PC-9 (cell line): ENCODE measurements around the gene MICALL2. TPM values are rescaled to one million over a fixed set of nuclear protein-coding genes. Genes with fewer than 3 reads are reported as not detected.
A peak's percentile ranks its signal among the peaks of the same experiment; 100 is the strongest.

Experiments
- BruUV-seq: library from RNA; stranded (reverse); fragments of 400-500 nt; replicated peaks from 2 replicates; lab custom pipeline; 2021; lab: Mats Ljungman, UMichigan
- CTCF ChIA-PET: fragments of 300-600 bp; sonication (Branson Sonifier 250); formaldehyde crosslinking; loops from one replicate; lab custom pipeline; 2022; ENCODE audit warnings: antibody characterized with exemption; lab: Charles Lee
- POLR2A ChIA-PET: fragments of 300-600 bp; sonication (Branson Sonifier 250); formaldehyde crosslinking; loops from one replicate; lab custom pipeline; 2022; ENCODE audit warnings: antibody characterized with exemption; ENCODE audit not compliant: unreplicated experiment; lab: Charles Lee
- DNase-seq, 2 experiments: peaks; one replicate each; pipeline versions ENCODE4 v3.0.0 to v3.0.0-alpha.2; 2015 to 2022; ENCODE audit warnings: mixed read lengths in 1 of 2
- H2AFZ ChIP-seq: fragments of 200-600 bp; sonication (generic); 2 replicates; pipeline ENCODE4 v1.8.1; 2017; ENCODE audit warnings: antibody characterized with exemption
- H3F3A ChIP-seq: fragments of 200-600 bp; sonication (generic); 2 replicates; pipeline ENCODE4 v1.8.1; 2017; ENCODE audit warnings: antibody characterized with exemption, mild to moderate bottlenecking, low read depth; ENCODE audit not compliant: insufficient read depth
- H3K27ac ChIP-seq: fragments of 200-600 bp; sonication (generic); 2 replicates; pipeline ENCODE4 v1.6.1; 2016; ENCODE audit warnings: mixed run types
- H3K27me3 ChIP-seq: fragments of 200-600 bp; sonication (generic); 2 replicates; pipeline ENCODE4 v1.6.1; 2016; ENCODE audit warnings: low read depth, mixed run types; ENCODE audit not compliant: insufficient read depth
- H3K36me3 ChIP-seq: fragments of 200-600 bp; sonication (generic); 2 replicates; pipeline ENCODE4 v1.6.1; 2016; ENCODE audit warnings: low read depth, mixed run types
- H3K4me1 ChIP-seq: fragments of 200-600 bp; sonication (generic); replicated peaks from 2 replicates; pipeline ENCODE4 v1.6.1; 2016; ENCODE audit warnings: mixed run types; ENCODE audit not compliant: insufficient read depth
- H3K4me2 ChIP-seq: fragments of 200-600 bp; sonication (generic); 2 replicates; pipeline ENCODE4 v1.6.1; 2017; ENCODE audit warnings: mixed run types
- H3K4me3 ChIP-seq: fragments of 200-600 bp; sonication (generic); 2 replicates; pipeline ENCODE4 v1.6.1; 2016; ENCODE audit warnings: mixed run types
- H3K79me2 ChIP-seq: fragments of 200-600 bp; sonication (generic); 2 replicates; pipeline ENCODE4 v1.6.1; 2017; ENCODE audit warnings: low read depth, mixed run types
- H3K9me2 ChIP-seq: fragments of 200-600 bp; sonication (generic); 2 replicates; pipeline ENCODE4 v1.8.1; 2017; ENCODE audit warnings: mild to moderate bottlenecking; ENCODE audit not compliant: insufficient read depth
- H3K9me3 ChIP-seq: fragments of 200-600 bp; sonication (generic); 2 replicates; pipeline ENCODE4 v1.8.1; 2016; ENCODE audit warnings: low read depth; ENCODE audit not compliant: insufficient read depth
- H4K20me1 ChIP-seq: fragments of 200-600 bp; sonication (generic); 2 replicates; pipeline ENCODE4 v1.8.1; 2017; ENCODE audit not compliant: insufficient read depth
- CTCF ChIP-seq: fragments of 200-600 bp; sonication (generic); conservative IDR thresholded peaks from 2 replicates; pipeline ENCODE4 v1.6.1; 2017; ENCODE audit warnings: mixed run types, antibody characterized with exemption, mild to moderate bottlenecking, moderate library complexity
- EZH2 ChIP-seq: fragments of 200-600 bp; sonication (generic); IDR thresholded peaks from 2 replicates; pipeline ENCODE4 v1.8.0; 2017; ENCODE audit warnings: antibody characterized with exemption, low read depth
- intact Hi-C: fragments of 100-400 bp; cut with micrococcal nuclease; formaldehyde crosslinking; loops from one replicate; pipeline ENCODE4 v1.10.0; 2022; ENCODE audit not compliant: unreplicated experiment
- total RNA-seq: library from RNA; stranded (reverse); gene quantifications from 2 replicates; pipeline ENCODE4 v1.2.3, GENCODE V29; 2021

The MICALL2 gene
- total RNA-seq, 1 experiment from 2014 or later, result 104 TPM

DNA sequence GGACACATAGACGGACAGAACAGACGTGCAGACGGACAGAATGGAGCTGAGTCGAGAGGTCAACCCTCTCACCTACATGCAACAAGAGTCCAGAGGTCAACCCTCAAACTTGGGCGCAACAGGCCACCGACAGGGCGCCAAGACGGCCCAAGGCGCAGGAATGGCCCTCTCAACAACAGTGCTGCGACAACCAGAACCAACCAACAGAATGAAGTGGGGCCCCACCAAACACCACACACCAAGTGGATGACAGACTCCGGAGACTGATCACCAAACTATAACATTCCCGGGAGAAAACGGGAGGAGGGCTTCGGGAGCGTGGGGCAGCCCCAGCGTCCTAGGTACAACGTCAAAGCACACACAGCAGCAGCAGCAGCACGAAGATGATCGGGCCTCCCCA is 31.6 kb upstream of the MICALL2 start:
- Histone ChIP-seq H4K20me1 (peaks cover 11% of the 10 kb centered on the region), H3K9me2 (no peaks in the 10 kb centered on the region), H3K27ac (no peak overlapping the region), H3K4me1 (no peaks in the 10 kb centered on the region), H3K4me2 (no peak overlapping the region), H3K27me3 (no peaks in the 10 kb centered on the region), H3K79me2 (no peaks in the 10 kb centered on the region), H3K9me3 (no peaks in the 10 kb centered on the region), H3K36me3 (0 out of 2 replicates have a peak, but pooled peaks cover 8% of the 10 kb centered on the region), H3F3A (no peaks in the 10 kb centered on the region; the same call in 1 of the 2 replicates), H3K4me3 (no peak overlapping the region), H2AFZ (no peak overlapping the region)
- CTCF ChIA-PET, result no interaction called here
- intact Hi-C loops, result no loop called here
- TF ChIP-seq CTCF, result no peak
- TF ChIP-seq EZH2, result no peak
- DNase-seq, result no peak
- TSS peak; percentile 8 for BruUV-seq
- POLR2A ChIA-PET, result no interaction called here

- no peaks in the 10 kb centered on the region for H3K4me1 ChIP-seq
- H3K27me3 ChIP-seq, result no peaks in the 10 kb centered on the region
- POLR2A ChIA-PET, result no interaction called here
- no peaks in the 10 kb centered on the region for H3K9me3 ChIP-seq
- H3K4me2 ChIP-seq, result no peak overlapping the region
- no TSS peak for BruUV-seq
- CTCF ChIA-PET, result no interaction called here
- no peak overlapping the region for H3K4me3 ChIP-seq
- 0 out of 2 replicates have a peak, but pooled peaks cover 8% of the 10 kb centered on the region for H3K36me3 ChIP-seq
- intact Hi-C loops, result no loop called here
- no peaks in the 10 kb centered on the region for H3K79me2 ChIP-seq
- H3F3A ChIP-seq, result no peaks in the 10 kb centered on the region; the same call in 1 of the 2 replicates
- H2AFZ ChIP-seq, result no peak overlapping the region
- TF ChIP-seq CTCF (no peak), EZH2 (no peak)
- no peak for DNase-seq
- H4K20me1 ChIP-seq, result peaks cover 11% of the 10 kb centered on the region
- no peak overlapping the region for H3K27ac ChIP-seq
- no peaks in the 10 kb centered on the region for H3K9me2 ChIP-seq
These were observed 30.1 kb upstream of the MICALL2 start for GRCh38 chr7:1489336-1489735.

DNA sequence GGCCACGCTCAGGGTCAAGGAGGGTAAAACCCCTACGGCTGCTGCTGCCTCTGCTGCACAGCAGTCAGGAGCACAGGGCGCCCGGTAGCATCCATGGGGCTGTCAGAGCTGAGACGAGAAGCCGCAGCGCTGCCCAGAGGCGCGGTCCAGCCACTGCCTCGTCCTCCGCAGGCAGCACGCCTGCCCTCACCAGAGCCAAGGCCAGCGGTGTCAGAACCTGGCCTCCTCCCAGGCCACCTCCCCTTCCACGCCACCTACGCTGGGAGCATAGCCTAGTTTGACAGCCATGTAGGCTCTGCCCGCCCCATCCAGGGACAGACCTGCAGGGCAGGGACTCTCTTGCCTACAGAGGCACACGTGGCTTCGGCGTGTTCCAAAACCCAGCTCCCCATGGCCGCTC is 28.7 kb upstream of the MICALL2 start:
- Histone ChIP-seq H3K9me3 (no peaks in the 10 kb centered on the region), H3K27me3 (no peaks in the 10 kb centered on the region), H3K36me3 (0 out of 2 replicates have a peak, but pooled peaks cover 8% of the 10 kb centered on the region), H3K9me2 (no peaks in the 10 kb centered on the region), H3K4me3 (no peak overlapping the region), H3K4me1 (no peaks in the 10 kb centered on the region), H3K79me2 (no peaks in the 10 kb centered on the region), H2AFZ (no peak overlapping the region), H3K27ac (no peak overlapping the region), H4K20me1 (peaks cover 3% of the 10 kb centered on the region; the same call in 1 of the 2 replicates), H3K4me2 (no peak overlapping the region), H3F3A (no peaks in the 10 kb centered on the region; the same call in 1 of the 2 replicates)
- no TSS peak for BruUV-seq
- ChIA-PET CTCF (no interaction called here), POLR2A (no interaction called here)
- intact Hi-C loops, result no loop called here
- DNase-seq, result no peak
- TF ChIP-seq EZH2 (no peak), CTCF (no peak)
